ENCODE results near the gene RPL7A. TPM values are rescaled to one million over a fixed set of nuclear protein-coding genes. Genes with fewer than 3 reads are reported as not detected.

RPL7A gene
- total and polyA plus RNA-seq, 2 of the 13 experiments (the other 11 are each of a cell fraction or from before 2014, with no cell fraction given), result 2,401 to 2,938 TPM

DNA sequence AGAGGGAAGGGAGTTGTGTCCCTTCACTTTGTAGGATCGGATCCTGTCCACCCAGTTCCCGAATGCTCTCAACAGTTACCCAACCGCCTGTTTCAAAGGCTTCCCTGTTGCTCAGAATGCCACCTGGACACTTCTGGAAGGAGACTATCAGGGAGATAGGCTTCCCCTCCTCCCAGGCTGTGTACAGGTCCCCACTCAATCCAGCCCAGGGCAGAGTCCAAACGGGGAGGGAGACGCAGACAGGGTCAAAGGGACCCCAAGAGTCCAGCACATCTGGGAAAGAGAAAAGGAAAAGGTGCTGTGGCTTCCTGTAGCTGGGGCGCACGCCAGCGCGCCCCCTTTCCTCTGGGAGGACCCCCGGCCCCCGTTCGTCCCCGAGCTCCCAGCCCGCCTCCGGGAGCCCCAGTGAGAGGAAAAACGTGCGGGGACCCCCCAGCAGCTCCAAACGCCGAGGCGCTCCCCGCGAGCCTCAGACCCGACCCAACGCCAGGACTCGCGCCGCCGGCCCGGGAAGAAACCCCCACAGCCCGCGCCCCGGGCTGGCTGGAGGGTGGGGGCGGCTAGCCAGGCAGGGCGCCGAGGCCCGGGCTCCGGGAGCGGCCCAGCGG, 27.2 kb downstream of the RPL7A start (continued):
- TF ChIP-seq GABPA (IDR thresholded peaks at IDR 0.05; ENCODE audit: low read depth, low read length), result no peak
- no peak for TF ChIP-seq GABPA (CRISPR knock-in tag; IDR thresholded peaks at IDR 0.05; ENCODE audit: low read depth)
- no peak for TF ChIP-seq NONO (IDR thresholded peaks at IDR 0.05)
- no peak; the same call in 1 of the 2 replicates for TF ChIP-seq NONO (CRISPR knock-in tag; conservative IDR thresholded peaks at IDR 0.05)
- TF ChIP-seq U2AF1 (optimal IDR thresholded peaks at IDR 0.05; ENCODE audit: low read depth, low read length), result no peak
- TF ChIP-seq, protein P1, sequence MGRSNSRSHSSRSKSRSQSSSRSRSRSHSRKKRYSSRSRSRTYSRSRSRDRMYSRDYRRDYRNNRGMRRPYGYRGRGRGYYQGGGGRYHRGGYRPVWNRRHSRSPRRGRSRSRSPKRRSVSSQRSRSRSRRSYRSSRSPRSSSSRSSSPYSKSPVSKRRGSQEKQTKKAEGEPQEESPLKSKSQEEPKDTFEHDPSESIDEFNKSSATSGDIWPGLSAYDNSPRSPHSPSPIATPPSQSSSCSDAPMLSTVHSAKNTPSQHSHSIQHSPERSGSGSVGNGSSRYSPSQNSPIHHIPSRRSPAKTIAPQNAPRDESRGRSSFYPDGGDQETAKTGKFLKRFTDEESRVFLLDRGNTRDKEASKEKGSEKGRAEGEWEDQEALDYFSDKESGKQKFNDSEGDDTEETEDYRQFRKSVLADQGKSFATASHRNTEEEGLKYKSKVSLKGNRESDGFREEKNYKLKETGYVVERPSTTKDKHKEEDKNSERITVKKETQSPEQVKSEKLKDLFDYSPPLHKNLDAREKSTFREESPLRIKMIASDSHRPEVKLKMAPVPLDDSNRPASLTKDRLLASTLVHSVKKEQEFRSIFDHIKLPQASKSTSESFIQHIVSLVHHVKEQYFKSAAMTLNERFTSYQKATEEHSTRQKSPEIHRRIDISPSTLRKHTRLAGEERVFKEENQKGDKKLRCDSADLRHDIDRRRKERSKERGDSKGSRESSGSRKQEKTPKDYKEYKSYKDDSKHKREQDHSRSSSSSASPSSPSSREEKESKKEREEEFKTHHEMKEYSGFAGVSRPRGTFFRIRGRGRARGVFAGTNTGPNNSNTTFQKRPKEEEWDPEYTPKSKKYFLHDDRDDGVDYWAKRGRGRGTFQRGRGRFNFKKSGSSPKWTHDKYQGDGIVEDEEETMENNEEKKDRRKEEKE (IDR thresholded peaks at IDR 0.05), result no peak
- no peak for TF ChIP-seq TCF12 (IDR thresholded peaks at IDR 0.05)
- TF ChIP-seq TCF12 (CRISPR knock-in tag; IDR thresholded peaks at IDR 0.05), result no peak
- TF ChIP-seq CCAR2 (optimal IDR thresholded peaks at IDR 0.05; ENCODE audit: low read depth, low read length), result no peak
- TF ChIP-seq SUZ12 (IDR thresholded peaks at IDR 0.05; ENCODE audit: low read depth, low read length), result no peak
- no peak for TF ChIP-seq ZNF781 (CRISPR knock-in tag; IDR thresholded peaks at IDR 0.05; ENCODE audit: borderline replicate concordance, not compliant biosample characterization)
- TF ChIP-seq TCF7 (IDR thresholded peaks at IDR 0.05; ENCODE audit: low read depth), result no peak
- TF ChIP-seq ZBTB38 (CRISPR knock-in tag; IDR thresholded peaks at IDR 0.05), result no peak
- no peak for TF ChIP-seq ZKSCAN5 (CRISPR knock-in tag; IDR thresholded peaks at IDR 0.05)
- 0 out of 2 replicates have a peak, but pooled peaks have one; percentile 20 for TF ChIP-seq GATAD2A (CRISPR knock-in tag; IDR thresholded peaks at IDR 0.05)
- TF ChIP-seq, protein P2, sequence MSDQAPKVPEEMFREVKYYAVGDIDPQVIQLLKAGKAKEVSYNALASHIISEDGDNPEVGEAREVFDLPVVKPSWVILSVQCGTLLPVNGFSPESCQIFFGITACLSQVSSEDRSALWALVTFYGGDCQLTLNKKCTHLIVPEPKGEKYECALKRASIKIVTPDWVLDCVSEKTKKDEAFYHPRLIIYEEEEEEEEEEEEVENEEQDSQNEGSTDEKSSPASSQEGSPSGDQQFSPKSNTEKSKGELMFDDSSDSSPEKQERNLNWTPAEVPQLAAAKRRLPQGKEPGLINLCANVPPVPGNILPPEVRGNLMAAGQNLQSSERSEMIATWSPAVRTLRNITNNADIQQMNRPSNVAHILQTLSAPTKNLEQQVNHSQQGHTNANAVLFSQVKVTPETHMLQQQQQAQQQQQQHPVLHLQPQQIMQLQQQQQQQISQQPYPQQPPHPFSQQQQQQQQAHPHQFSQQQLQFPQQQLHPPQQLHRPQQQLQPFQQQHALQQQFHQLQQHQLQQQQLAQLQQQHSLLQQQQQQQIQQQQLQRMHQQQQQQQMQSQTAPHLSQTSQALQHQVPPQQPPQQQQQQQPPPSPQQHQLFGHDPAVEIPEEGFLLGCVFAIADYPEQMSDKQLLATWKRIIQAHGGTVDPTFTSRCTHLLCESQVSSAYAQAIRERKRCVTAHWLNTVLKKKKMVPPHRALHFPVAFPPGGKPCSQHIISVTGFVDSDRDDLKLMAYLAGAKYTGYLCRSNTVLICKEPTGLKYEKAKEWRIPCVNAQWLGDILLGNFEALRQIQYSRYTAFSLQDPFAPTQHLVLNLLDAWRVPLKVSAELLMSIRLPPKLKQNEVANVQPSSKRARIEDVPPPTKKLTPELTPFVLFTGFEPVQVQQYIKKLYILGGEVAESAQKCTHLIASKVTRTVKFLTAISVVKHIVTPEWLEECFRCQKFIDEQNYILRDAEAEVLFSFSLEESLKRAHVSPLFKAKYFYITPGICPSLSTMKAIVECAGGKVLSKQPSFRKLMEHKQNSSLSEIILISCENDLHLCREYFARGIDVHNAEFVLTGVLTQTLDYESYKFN (CRISPR knock-in tag; conservative IDR thresholded peaks at IDR 0.05), result peak; percentile 68
- 0 out of 2 replicates have a peak, but pooled peaks have one; percentile 46 for TF ChIP-seq ZNF44 (CRISPR knock-in tag; IDR thresholded peaks at IDR 0.05)
- peak; percentile 86; the same call in 1 of the 2 replicates for TF ChIP-seq ZNF138 (CRISPR knock-in tag; IDR thresholded peaks at IDR 0.05; ENCODE audit: low read depth)
- TF ChIP-seq ZNF839 (CRISPR knock-in tag; IDR thresholded peaks at IDR 0.05; ENCODE audit: borderline replicate concordance), result no peak
- no peak for TF ChIP-seq FOXK2 (IDR thresholded peaks at IDR 0.05)
- TF ChIP-seq ZNF337 (CRISPR knock-in tag; IDR thresholded peaks at IDR 0.05; ENCODE audit: borderline replicate concordance, low read depth), result no peak
- TF ChIP-seq CAMTA2 (CRISPR knock-in tag; IDR thresholded peaks at IDR 0.05; ENCODE audit: borderline replicate concordance), result no peak
- no peak for TF ChIP-seq PRPF4 (IDR thresholded peaks at IDR 0.05; ENCODE audit: low read depth, low read length, poor library complexity, severe bottlenecking)
- TF ChIP-seq SOX13 (IDR thresholded peaks at IDR 0.05), result no peak
- no peak for TF ChIP-seq SOX13 (CRISPR knock-in tag; conservative IDR thresholded peaks at IDR 0.05 in 1 of 2, IDR thresholded peaks at IDR 0.05 in 1 of 2)
- 0 out of 2 replicates have a peak, but pooled peaks have one; percentile 44 for TF ChIP-seq ZBTB42 (CRISPR knock-in tag; IDR thresholded peaks at IDR 0.05)
- peak; percentile 38; the same call in 1 of the 2 replicates for TF ChIP-seq DMAP1 (CRISPR knock-in tag; IDR thresholded peaks at IDR 0.05)
- no peak for TF ChIP-seq TOE1 (CRISPR knock-in tag; IDR thresholded peaks at IDR 0.05)

Data from HepG2 (cell line).